ENCODE measurements around the gene RNF34. TPM values are rescaled to one million over a fixed set of nuclear protein-coding genes. Genes with fewer than 3 reads are reported as not detected.
A peak's percentile ranks its signal among the peaks of the same experiment; 100 is the strongest.

RNF34 gene
- total RNA-seq, 2 donors from 2014 or later = 88.6 to 99.0 TPM

- DNase-seq (no peak), ATAC-seq (replicated peaks in 1 of 2) (no peak)
- Mint-ChIP-seq H3K27ac (peak overlapping the region; percentile 31), H3K4me1 (ENCODE audit: low read depth) (no peaks in the 10 kb centered on the region), H3K9me3 (no peaks in the 10 kb centered on the region), H3K4me3 (no peak overlapping the region), H3K27me3 (ENCODE audit: low read depth) (no peaks in the 10 kb centered on the region), H3K36me3 (ENCODE audit: insufficient read depth in 2 of 2) (peaks cover 13 to 42% of the 10 kb centered on the region in 2 donors)
Measured at GRCh38 chr12:121430833-121431415, 31.0 kb downstream of the RNF34 start.

- Mint-ChIP-seq H3K36me3 (ENCODE audit: insufficient read depth in 2 of 2) (peaks cover 20 to 48% of the 10 kb centered on the region in 2 donors), H3K27me3 (ENCODE audit: low read depth) (no peaks in the 10 kb centered on the region), H3K4me1 (ENCODE audit: low read depth) (no peaks in the 10 kb centered on the region), H3K27ac (peak overlapping the region; percentile 38), H3K4me3 (no peak overlapping the region), H3K9me3 (peaks cover 2 to 8% of the 10 kb centered on the region in 2 donors)
- DNase-seq (no peak), ATAC-seq (replicated peaks in 1 of 2) (no peak)
Measured at GRCh38 chr12:121432740-121433480, 33.0 kb downstream of the RNF34 start.

- Mint-ChIP-seq H3K27ac (peak overlapping the region; percentile 3), H3K4me3 (no peak overlapping the region), H3K4me1 (ENCODE audit: low read depth) (peaks cover 4% of the 10 kb centered on the region), H3K9me3 (peaks cover 2 to 8% of the 10 kb centered on the region in 2 donors), H3K36me3 (ENCODE audit: insufficient read depth in 2 of 2) (peaks cover 18 to 48% of the 10 kb centered on the region in 2 donors), H3K27me3 (ENCODE audit: low read depth) (no peaks in the 10 kb centered on the region)
- DNase-seq (no peak), ATAC-seq (replicated peaks in 1 of 2) (no peak)
Measured at GRCh38 chr12:121436706-121437105, 36.8 kb downstream of the RNF34 start.

DNA sequence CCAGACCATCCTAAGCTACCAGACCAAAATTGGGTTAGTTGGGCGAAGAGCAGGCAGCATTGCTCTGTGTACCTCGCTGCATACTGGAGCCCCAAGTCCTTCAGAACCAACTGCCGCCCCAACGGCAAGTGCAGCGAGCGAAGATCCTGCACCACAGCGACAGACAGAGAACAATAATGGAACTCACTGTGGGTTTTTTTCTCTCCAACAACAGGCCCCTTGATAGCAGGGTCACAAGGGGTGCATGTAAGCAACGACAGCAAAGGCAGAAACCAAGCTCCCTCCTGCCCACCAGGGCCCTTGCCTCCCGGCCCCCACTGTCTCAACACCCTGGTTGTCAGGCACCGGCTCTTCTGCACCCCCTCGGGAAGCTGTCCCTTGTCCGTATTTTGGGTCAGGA, 39.0 kb downstream of the RNF34 start:
- Mint-ChIP-seq H3K27ac (no peak overlapping the region), H3K4me1 (ENCODE audit: low read depth) (peaks cover 4% of the 10 kb centered on the region), H3K27me3 (ENCODE audit: low read depth) (no peaks in the 10 kb centered on the region), H3K4me3 (no peak overlapping the region), H3K36me3 (ENCODE audit: insufficient read depth in 2 of 2) (peaks cover 16 to 40% of the 10 kb centered on the region in 2 donors), H3K9me3 (peaks cover 2 to 8% of the 10 kb centered on the region in 2 donors)
- DNase-seq = no peak
- ATAC-seq (replicated peaks in 1 of 2) = no peak

DNA sequence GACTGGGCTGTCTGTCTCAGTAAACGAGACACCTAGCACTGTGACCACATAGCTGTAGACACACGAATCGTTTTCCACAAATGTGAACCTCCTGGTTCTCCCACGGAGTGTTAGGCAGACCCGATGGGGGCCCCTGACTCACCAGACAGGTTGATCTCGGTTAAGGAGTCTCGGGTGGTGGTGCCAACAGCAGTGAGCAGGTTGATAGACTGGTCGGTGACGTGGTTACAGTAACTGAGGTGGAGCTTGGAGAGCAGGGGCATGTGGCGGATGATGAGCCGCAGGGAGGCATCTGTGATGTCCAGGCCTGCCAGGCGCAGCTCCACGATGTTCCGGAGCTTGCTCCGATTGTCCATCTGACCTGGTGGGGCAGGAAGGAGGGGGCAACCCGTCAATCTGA, 39.8 kb downstream of the RNF34 start:
- H3K27ac Mint-ChIP-seq = no peak overlapping the region
- H3K36me3 Mint-ChIP-seq (ENCODE audit: insufficient read depth in 2 of 2) = peaks cover 16 to 37% of the 10 kb centered on the region in 2 donors
- H3K9me3 Mint-ChIP-seq = peaks cover 2 to 8% of the 10 kb centered on the region in 2 donors
- ATAC-seq (replicated peaks in 1 of 2) (no peak), DNase-seq (no peak)
- H3K4me1 Mint-ChIP-seq (ENCODE audit: low read depth) = peaks cover 4% of the 10 kb centered on the region
- H3K27me3 Mint-ChIP-seq (ENCODE audit: low read depth) = no peaks in the 10 kb centered on the region
- H3K4me3 Mint-ChIP-seq = no peak overlapping the region

DNA sequence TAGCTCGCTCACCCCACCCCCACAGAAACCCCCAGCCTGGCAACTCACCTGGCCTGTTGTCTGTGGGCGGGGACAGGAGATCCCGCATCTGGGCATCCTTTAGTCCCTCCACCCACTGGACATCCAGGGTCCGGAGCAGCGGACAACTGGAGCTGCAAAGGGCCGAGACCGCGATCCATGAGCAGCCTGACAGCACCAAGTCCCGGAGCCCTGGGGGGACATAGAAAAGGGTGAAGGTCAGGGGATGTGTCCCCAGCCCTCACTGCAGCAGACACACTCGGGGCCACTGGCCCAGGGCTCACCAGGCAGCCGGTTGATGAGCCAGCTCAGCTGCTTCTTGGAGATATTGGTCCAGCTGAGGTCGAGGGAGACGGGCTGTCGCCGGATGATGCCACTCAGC, 40.9 kb downstream of the RNF34 start:
- DNase-seq (no peak), ATAC-seq (replicated peaks in 1 of 2) (no peak)
- H3K27me3 Mint-ChIP-seq (ENCODE audit: low read depth) = no peaks in the 10 kb centered on the region
- peaks cover 13 to 31% of the 10 kb centered on the region in 2 donors for H3K36me3 Mint-ChIP-seq (ENCODE audit: insufficient read depth in 2 of 2)
- no peak overlapping the region for H3K27ac Mint-ChIP-seq
- H3K4me1 Mint-ChIP-seq (ENCODE audit: low read depth) = peaks cover 4% of the 10 kb centered on the region
- no peak overlapping the region for H3K4me3 Mint-ChIP-seq
- H3K9me3 Mint-ChIP-seq = peaks cover 2 to 8% of the 10 kb centered on the region in 2 donors

DNA sequence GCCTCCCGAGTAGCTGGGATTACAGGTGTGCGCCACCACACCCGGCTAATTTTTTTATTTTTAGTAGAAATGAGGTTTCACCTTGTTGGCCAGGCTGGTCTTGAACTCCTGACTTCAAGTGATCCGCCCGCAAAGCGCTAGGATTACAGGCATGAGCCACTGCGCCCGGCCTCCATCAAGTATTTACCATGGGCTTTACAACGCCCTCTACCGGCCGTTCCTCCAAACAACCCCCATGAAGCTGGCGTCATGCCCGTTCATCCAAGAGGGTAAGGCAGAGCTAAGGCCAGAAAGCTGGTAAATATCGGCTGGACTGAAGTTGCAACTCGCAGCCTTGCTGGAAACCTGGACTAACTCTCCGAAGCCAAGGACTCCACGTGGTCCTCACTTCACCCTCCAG, 41.6 kb downstream of the RNF34 start:
- DNase-seq (no peak), ATAC-seq (replicated peaks in 1 of 2) (no peak)
- Mint-ChIP-seq H3K4me3 (no peak overlapping the region), H3K9me3 (peaks cover 2 to 5% of the 10 kb centered on the region in 2 donors), H3K27me3 (ENCODE audit: low read depth) (no peaks in the 10 kb centered on the region), H3K27ac (no peak overlapping the region), H3K4me1 (ENCODE audit: low read depth) (peaks cover 4% of the 10 kb centered on the region), H3K36me3 (ENCODE audit: insufficient read depth in 2 of 2) (peaks cover 9 to 25% of the 10 kb centered on the region in 2 donors)

GRCh38 chr12:121442028-121442948, 42.4 kb downstream of the RNF34 start:
- no peak overlapping the region for H3K27ac Mint-ChIP-seq
- DNase-seq (no peak), ATAC-seq (replicated peaks in 1 of 2) (no peak)
- H3K4me3 Mint-ChIP-seq = no peak overlapping the region
- no peaks in the 10 kb centered on the region for H3K9me3 Mint-ChIP-seq
- peaks cover 4% of the 10 kb centered on the region for H3K4me1 Mint-ChIP-seq (ENCODE audit: low read depth)
- H3K36me3 Mint-ChIP-seq (ENCODE audit: insufficient read depth in 2 of 2) = peaks cover 2 to 18% of the 10 kb centered on the region in 2 donors
- H3K27me3 Mint-ChIP-seq (ENCODE audit: low read depth) = no peaks in the 10 kb centered on the region

GRCh38 chr12:121443193-121443870, 43.4 kb downstream of the RNF34 start:
- ATAC-seq (replicated peaks in 1 of 2) (peak; percentile 69 to 81), DNase-seq (peak; percentile 73 to 75)
- Mint-ChIP-seq H3K9me3 (no peaks in the 10 kb centered on the region), H3K4me1 (ENCODE audit: low read depth) (peaks cover 4% of the 10 kb centered on the region), H3K36me3 (ENCODE audit: insufficient read depth in 2 of 2) (peaks cover 2 to 13% of the 10 kb centered on the region in 2 donors), H3K4me3 (no peak overlapping the region), H3K27ac (peak overlapping the region; percentile 72), H3K27me3 (ENCODE audit: low read depth) (no peaks in the 10 kb centered on the region)

DNA sequence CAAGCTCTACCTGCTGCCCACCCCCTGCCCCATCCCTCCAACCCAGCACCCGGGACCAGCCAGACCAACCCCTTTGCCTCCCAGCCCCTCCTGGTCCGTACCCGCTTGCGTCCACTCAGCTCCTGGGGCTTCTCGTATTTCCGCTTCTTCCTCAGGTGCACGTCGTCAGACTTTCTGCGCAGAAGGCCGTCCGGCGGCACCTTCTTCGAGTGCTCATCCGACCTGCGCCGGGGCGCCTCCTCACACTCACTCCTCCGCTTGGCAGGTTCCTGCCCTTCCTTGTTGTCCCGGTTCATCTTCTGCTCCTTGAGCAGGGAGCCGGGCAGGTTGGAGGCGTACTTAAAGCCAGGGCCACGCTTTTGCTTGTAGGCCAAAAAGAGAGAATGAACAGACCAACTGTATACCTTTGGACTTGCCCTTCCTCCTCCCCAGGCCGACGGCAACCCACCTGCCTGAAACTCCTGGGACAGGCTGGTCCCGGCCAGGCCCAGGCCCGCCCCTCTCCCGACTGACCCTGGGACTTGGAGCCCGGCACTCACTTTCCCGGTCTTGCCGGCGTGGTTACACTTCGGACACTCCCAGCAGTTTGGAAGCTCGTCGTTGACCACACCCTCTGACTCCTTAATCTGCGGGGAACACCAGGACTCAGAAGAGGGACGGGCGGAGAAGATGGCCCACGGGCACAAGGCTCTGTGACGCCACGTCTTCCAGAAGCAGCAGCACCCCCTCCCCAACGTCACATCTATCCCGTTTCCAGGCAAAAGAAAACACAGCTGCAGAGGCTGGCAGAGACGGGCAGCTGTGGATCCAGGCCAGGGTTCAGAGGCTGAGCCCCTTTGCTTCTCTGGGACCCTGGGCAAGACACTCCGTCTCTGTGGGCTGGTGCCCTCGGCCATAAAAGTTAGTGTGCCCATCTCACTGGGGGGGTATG, 44.3 kb downstream of the RNF34 start:
- no peak overlapping the region for H3K4me3 Mint-ChIP-seq
- ATAC-seq (replicated peaks in 1 of 2) = no peak
- H3K4me1 Mint-ChIP-seq (ENCODE audit: low read depth) = peaks cover 4% of the 10 kb centered on the region
- no peaks in the 10 kb centered on the region for H3K27me3 Mint-ChIP-seq (ENCODE audit: low read depth)
- peak overlapping the region; percentile 43 for H3K27ac Mint-ChIP-seq
- DNase-seq = no peak
- H3K9me3 Mint-ChIP-seq = no peaks in the 10 kb centered on the region
- H3K36me3 Mint-ChIP-seq (ENCODE audit: insufficient read depth in 2 of 2) = peaks cover 0 to 8% of the 10 kb centered on the region in 2 donors

GRCh38 chr12:121444842-121445202, 44.9 kb downstream of the RNF34 start:
- DNase-seq = no peak
- Mint-ChIP-seq H3K27ac (no peak overlapping the region), H3K36me3 (ENCODE audit: insufficient read depth in 2 of 2) (peaks cover 0 to 7% of the 10 kb centered on the region in 2 donors)

GRCh38 chr12:121446750-121447149, 46.8 kb downstream of the RNF34 start:
- H3K27ac Mint-ChIP-seq = peak overlapping the region; percentile 57
- no peak for ATAC-seq (replicated peaks in 1 of 2)
- DNase-seq = no peak
- H3K27me3 Mint-ChIP-seq (ENCODE audit: low read depth) = no peaks in the 10 kb centered on the region
- H3K9me3 Mint-ChIP-seq = no peaks in the 10 kb centered on the region
- peaks cover 5% of the 10 kb centered on the region for H3K4me1 Mint-ChIP-seq (ENCODE audit: low read depth)
- H3K36me3 Mint-ChIP-seq (ENCODE audit: insufficient read depth in 2 of 2) = peaks cover 0 to 8% of the 10 kb centered on the region in 2 donors
- H3K4me3 Mint-ChIP-seq = no peak overlapping the region

More at GRCh38 chr12:121444842-121445202, 44.9 kb downstream of the RNF34 start:
- H3K4me1 Mint-ChIP-seq (ENCODE audit: low read depth) = peaks cover 4% of the 10 kb centered on the region
- no peaks in the 10 kb centered on the region for H3K27me3 Mint-ChIP-seq (ENCODE audit: low read depth)
- H3K9me3 Mint-ChIP-seq = no peaks in the 10 kb centered on the region
- H3K4me3 Mint-ChIP-seq = no peak overlapping the region
- no peak for ATAC-seq (replicated peaks in 1 of 2)

Data from activated T-cell treated with anti-CD3 and anti-CD28 coated beads, Interleukin-2, amount 50 U/mL, for 72 hours (primary cell).